GM18867 (cell line): ENCODE measurements around the gene POFUT1.
"Not testable (repeated sequence)": the region's sequence is repeated elsewhere in the genome, so short reads cannot be mapped to it uniquely, and the experiment has no call there.

Experiments used
- ATAC-seq: cut with Tn5 transposase; IDR thresholded peaks from one replicate; pipeline ENCODE4 v1.9.1; 2021; ENCODE audit warnings: mild to moderate bottlenecking, moderate library complexity; ENCODE audit not compliant: unreplicated experiment

POFUT1 gene

DNA sequence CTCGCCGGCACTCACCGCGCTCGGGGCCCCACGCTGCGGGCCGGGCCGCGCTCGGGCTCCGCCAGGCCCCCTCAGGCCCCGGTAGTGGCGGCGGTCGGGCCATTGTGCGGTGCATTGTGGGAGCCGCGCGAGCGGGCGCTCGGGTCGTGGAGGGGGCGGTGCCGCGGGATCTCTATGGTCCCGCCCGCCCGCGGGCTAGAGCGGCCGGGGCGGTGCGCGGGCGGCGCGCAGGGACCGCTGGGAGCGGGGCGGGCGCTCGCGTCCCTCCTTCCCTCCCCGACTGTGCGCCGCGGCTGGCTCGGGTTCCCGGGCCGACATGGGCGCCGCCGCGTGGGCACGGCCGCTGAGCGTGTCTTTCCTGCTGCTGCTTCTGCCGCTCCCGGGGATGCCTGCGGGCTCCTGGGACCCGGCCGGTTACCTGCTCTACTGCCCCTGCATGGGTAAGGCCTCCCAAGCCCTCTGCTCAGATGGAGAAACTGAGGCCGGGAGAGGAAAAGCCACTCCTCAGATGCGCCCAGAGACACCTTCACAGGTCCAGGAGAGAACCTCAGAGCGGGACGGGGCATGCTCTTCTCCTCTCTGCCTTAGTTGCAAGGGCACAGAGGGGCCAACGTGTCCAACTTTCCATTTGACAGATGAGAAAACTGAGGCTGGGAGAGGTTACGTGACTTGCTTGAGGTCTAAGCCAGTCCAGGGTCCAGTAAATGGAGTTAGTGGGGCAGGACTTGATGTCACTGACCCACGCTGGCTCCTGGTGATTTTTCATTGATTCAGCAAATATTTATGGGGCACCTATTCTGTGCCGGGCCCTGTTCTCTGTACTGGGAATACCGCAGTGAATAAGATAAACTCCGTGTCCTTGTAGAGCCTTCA, at the start of gene POFUT1, which contains the start of gene PLAGL2:
Gene POFUT1 (plus strand): TSS at position 255 of the 873 bp plus-strand sequence. CDS start 62 bp downstream, at position 317.
Gene PLAGL2 (minus strand): TSS at position 118 of the 873 bp plus-strand sequence. CDS start 5,565 bp downstream, outside the sequence.
- ATAC-seq: peak; percentile 92

DNA sequence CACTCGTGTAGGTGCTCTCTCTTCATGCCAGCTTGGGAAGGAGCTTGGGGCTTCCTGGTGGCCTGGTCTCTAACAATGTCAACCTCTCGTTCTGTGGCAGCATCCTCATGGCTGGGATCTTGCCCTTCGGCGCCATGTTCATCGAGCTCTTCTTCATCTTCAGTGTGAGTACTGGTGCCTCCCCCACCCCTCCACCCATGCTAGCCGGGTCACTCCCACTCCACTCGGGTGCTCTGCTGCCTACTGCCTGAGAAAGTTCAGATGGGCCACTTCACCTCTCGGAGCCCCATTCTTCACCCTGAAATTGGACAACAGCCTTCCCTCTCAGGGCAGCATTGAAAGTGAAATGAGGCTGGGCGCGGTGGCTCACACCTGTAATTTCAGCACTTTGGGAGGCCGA, 49.3 kb upstream of the POFUT1 start:
- no peak for ATAC-seq

DNA sequence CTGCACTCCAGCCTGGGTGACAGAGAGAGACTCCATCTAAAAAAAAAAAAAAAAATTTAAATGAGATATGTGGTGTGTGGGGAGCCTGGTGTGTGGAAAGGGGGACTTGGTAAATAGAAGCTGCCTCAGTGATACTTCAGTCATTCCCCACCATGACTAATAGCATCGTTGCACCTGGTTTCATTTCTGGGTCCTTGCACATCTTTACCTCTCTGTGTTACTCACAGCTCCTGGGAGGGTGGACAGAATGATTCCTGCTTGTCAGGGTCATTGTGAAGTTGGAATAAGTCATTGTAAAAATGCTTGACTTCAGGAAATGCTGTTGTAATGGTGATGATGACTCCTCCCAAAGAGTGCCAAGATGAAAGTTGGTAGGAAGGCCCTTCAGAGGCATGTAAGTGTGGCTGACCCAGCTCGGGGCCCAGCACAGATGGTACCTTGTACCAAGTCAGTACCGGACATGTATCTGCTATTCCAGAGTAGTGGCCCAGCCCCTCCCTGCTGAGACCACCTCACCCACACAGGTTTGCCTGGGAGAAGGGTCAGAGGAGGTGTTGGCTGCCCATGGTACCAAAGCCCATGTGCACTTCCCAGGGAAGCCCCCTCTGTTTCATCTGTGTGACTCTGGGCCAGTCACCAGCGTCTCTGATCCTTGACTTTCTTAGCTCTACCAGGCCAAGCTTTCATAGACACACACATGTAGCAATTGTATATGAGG, 48.6 kb upstream of the POFUT1 start:
- ATAC-seq: no peak

DNA sequence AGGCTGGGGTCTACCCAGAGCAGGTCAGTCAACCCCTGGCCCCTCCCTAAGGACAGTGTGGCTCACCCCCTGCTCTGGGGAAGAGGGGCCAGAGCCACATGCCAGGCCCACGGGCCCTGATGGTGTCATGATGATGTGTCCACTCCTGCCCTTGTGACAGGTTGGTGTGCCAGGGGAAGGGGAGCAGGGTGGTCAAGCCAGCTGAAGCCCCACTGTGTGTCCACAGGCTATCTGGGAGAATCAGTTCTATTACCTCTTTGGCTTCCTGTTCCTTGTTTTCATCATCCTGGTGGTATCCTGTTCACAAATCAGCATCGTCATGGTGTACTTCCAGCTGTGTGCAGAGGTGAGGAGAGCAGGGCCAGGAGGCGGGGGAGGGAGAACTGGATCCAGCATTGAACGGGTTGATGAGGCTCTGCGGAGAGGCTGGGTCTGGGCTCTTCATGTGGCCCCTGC, 47.9 kb upstream of the POFUT1 start:
- no peak for ATAC-seq

DNA sequence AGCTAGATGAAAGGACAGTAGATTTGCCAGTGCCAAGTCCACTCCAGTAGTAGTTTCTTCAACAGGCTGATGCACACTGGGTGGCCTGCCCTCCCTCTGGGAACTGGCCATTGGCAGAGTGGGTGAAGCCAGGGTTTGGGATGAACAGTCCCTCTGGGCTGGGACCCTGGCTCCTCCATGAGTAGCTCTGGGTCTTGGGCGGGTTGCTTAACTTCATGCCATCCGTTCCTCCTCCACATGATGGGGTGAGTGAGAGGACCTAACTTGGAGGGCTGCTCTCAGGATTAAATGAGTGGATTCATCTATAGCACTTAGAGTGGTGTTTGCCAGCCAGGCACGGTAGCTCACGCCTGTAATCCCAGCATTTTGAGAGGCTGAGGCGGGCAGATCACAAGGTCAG, 47.3 kb upstream of the POFUT1 start:
- ATAC-seq: no peak

DNA sequence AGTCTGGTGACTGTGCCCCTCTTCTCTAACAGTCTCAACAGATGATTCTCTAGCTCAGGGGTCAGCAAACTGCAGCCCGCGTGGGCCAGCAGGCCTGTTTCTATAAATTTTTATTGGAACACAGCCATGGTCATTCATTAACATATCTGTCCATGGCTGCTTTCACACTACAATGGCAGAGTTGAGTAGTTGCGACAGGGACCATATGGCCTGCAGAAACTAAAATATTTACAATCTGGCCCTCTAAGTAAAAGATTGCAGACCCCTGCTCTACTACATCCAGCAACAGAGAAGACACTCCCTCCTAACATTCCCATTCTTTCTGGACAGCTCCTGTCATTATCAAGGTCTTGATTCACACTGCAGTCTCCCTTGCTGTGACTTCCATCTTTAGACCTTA, 45.3 kb upstream of the POFUT1 start:
- ATAC-seq: no peak

DNA sequence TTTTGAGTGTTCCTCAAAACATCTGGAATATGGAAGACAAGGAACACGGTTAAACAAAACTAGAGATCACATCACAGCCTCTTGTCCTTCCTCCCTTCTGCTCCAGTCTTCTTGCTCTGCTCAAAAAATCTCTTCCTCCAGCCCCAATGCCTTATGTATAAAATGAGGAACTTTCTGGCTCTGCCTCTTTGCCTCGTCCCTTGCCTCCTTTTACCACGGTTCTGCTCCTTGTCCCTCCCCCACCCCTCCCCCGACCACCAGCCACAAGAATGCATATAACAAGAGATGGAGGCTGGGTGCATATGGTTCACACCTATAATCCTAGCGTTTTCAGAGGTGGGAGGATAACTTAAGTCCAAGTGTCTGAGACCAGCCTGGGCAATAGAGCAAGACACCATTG, 43.7 kb upstream of the POFUT1 start:
- no peak for ATAC-seq

DNA sequence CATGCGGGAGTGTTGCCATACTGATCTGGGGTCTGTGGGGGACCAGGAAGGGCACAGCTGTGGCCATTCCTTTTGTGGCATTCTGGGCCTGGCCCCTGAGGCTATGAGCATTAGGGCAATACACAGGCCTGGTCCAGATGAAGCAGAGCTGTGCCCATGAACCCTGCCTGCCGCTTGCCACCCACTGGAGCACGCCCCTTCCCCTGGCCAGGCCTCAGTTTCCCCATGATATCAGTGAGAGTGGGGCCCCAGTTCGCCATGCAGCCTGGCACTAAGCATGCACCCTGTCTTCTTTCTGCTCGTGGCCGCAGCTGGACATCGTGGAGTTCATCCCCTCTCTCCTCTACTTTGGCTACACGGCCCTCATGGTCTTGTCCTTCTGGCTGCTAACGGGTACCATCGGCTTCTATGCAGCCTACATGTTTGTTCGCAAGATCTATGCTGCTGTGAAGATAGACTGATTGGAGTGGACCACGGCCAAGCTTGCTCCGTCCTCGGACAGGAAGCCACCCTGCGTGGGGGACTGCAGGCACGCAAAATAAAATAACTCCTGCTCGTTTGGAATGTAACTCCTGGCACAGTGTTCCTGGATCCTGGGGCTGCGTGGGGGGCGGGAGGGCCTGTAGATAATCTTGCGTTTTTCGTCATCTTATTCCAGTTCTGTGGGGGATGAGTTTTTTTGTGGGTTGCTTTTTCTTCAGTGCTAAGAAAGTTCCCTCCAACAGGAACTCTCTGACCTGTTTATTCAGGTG, 42.5 kb upstream of the POFUT1 start:
- ATAC-seq: no peak

DNA sequence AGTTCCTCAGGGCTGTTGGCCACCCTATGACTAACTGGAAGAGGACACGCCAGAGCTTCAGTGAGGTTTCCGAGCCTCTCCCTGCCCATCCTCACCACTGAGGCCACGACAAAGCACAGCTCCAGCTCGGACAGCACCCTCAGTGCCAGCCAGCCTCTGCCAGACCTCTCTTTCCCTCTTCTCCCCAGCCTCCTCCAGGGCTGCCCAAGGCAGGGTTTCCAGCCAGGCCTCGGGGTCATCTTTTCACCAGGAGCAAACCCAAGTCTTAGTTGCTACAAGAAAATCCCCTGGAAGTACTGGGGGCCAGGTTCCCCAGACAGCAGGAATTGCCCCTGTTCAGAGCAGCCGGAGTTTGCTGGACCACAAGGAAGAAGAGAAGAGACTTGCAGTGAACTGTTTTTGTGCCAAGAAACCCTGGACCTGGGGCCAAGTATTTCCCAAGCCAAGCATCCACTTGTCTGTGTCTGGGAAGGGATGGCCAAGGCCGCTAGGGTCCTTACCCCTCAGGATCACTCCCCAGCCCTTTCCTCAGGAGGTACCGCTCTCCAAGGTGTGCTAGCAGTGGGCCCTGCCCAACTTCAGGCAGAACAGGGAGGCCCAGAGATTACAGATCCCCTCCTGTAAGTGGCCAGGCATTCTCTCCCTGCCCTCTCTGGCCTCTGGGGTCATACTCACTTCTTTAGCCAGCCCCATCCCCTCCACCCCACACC, 41.7 kb upstream of the POFUT1 start:
- ATAC-seq: no peak

DNA sequence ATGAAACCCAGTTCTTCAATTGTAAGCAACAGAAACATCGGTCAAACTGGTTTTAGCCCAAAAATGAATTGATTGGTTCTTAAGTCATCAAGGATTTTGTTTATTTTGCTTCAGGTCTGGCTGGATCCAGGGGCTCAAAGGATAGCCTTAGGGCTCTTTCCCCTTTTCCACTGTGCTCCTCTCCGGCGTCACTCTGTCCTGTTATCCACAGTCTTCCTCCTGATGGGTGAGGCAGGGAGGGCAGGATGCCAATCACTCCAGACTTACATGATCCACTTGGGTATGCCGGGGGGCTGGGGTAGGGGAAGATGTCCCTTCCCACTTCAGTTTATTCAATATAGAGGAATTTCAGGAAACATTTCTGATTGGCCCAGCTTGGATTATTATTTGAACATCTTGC, 40.1 kb upstream of the POFUT1 start:
- no peak for ATAC-seq

DNA sequence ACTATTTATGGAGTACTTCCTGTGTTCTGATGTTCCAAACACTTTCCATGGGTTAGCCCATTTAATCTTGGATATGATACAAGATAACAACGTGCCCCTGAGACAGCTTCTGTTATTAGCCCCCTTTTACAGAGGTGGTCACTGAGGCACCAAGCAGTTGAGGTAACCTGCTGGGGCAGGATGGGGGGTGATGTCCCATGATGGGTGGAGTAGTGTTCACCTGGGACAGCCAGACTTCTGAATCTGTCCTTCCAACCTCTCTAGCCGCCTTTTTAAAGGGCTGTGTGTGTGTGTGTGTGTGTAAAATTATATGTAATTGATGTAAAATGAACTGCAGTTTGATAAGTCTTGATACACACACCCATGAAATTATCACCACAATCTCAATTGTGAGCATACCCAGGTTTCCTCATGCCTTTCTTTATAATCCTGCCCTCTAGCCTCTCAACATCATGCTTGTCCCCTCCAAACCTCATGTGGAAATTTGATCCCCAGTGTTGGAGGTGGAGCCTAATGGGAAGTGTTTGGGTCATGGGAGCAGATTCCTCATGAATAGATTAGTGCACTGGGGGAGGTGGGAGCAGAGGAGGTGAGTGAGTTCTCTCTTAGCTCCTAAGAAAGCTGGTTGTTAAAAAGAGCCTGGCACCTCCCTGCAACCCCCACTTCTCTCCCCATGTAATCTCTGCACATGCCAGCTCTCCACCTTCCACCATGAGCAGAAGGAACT, 39.3 kb upstream of the POFUT1 start:
- ATAC-seq: no peak

DNA sequence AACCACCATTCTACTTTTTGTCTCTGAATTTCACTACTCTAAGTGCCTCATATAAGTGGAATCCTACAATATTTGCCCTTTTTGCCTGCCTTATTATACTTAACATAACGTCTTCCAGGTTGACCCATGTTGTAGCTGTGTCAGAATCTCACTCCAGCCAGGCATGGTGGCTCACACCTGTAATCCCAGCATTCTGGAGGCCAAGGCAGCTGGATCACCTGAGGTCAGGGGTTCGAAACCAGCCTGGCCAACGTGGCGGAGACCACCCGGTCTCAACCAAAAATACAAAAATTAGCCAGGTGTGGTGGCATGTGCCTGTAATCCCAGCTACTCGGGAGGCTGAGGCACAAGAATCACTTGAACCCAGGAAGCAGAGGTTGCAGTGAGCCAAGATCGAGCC, 30.0 kb upstream of the POFUT1 start:
- ATAC-seq: not testable (repeated sequence)

DNA sequence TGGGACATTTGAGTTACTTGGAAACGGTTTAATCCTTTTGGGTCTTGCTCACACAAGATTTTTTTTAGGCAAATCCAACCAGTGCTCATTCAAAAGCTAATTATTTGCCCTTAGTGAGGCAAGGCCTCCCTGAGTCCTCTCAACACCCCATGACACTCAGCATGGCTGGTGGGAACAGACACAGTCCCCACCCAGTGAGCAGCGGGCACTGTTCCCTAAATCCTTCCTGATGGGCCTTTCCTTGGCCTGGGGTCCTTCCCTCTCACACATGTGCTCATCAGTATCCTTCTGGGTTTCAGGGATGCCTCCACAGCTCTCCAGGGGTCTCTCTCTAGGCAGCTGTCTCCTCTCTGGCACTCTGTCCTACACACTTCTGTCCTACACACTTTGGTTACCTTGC, 28.2 kb upstream of the POFUT1 start:
- no peak for ATAC-seq

DNA sequence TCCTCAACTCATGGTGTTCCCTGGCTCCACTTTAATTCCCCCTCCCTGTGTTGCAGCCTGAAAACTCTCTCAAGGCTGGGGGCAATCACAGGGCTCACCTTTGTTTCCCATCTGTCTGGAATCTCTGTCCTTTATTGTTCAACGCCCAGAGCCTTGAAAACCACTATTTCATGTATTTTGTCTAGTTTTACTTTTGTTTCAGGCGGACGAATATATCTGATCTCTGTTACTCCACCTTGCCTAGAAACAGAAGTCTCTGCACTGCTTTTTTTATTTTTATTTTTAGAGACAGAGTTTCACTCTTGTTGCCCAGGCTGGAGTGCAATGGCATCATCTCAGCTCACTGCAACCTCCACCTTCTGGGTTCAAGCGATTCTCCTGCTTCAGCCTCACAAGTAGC, 27.7 kb upstream of the POFUT1 start:
- no peak for ATAC-seq

DNA sequence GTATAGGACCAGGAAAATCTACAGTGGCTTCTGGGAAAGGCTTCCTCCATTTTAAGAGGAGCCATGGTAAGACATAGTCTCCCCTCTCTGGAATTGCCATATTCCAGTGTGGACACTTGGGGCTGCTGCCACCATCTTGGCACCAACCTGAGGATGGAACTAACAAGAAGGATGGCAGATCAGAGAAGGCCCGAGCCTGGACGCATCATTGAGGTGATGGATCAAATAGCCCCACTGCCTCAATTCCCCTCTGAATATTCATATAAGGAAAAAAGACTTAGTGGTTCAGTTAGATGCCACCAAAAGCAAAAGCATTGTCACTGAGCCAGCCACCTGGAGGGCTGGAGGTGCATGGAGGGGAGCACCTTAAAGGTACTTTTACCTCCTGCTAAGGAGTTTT, 26.1 kb upstream of the POFUT1 start:
- ATAC-seq: no peak

DNA sequence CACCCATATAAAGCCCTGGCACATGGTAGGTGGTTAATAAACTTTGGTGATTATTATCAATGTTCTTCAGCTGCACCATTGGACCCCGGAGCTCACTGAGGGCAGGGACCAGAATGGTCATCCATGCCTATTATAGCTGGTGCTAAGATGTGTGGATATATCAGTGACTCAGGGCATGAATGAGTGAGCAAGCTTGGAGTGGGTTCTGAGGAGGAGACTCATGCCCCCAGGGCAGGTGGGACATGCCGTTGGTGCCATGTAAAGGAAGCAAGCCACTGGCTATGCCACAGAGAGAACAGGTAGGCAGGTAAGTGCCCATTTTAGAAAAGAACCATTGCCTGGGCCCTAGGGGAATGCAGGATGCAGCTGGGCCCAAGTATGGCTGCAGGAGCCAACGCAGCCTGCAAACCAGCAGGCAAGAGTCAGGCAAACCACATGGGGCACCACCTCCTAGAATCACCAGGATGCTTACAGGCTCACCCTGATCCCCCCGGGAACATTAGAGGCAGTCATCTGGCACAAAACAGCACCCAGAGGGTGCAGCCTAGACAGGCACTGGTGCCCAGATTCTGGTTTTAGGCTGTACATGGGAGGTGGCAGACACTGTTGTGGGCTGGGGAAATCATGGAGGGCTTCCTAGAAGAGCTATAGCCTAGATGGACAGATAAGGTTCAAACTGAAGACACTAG, 23.6 kb upstream of the POFUT1 start:
- no peak for ATAC-seq

DNA sequence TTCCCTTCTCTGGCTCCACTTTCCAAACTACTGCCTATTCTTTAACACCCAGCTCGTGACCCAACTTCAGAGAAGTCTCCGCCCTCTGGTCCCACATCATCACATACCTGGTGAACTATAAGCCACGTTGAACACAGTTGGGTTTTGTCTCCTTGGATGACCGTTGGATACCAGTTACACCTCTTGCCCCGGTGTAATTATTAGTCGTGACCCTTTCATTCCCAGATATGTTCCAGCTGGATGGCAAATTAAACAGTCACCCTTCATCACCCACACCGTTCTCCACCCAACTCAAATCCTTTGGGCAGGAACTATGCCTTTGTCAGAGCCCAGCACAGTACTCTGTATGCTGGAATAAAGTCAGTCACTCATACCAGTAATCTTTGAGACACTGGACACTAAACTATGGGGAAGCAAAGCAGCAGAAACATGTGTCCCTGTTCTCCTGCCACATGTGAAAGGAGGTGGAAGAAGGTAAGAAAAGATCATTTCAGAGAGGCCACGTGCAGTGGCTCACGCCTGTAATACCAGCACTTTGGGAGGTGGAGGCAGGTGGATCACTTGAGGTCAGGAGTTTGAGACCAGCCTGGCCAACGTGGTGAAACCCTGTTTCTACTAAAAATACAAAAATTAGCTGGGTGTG, 22.6 kb upstream of the POFUT1 start:
- ATAC-seq: no peak

DNA sequence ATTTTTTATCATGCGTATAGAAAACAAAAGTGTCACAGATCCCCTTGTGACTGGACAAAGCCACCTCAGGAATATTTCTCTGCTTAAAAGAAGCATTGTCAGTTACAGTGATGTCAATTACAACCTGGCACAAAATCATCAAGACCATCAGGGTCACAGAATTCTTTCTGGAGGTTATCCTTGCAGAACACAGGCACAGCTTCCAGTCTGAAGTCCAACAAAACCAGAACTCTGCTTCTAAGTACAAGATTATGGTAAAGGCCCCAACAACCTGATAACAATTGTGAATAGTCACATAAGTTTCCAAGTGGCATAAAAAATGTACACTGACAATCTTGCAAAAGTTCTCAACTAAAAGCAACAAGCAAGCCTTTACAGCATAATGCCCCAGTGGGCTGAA, 21.2 kb upstream of the POFUT1 start:
- no peak for ATAC-seq
